B cell (primary cell): Measurements from ENCODE around the gene HINFP.

Source experiments
- EZH2 ChIP-seq: IDR thresholded peaks from 2 replicates; pipeline ENCODE4 v1.6.1; 2012; ENCODE audit warnings: borderline replicate concordance, low read depth, mild to moderate bottlenecking, moderate library complexity, low read length; ENCODE audit not compliant: insufficient read depth, poor library complexity, severe bottlenecking
- TF ChIP-seq, protein P1 (sequence below): fragments of 200-600 bp; IDR thresholded peaks from one replicate; pipeline ENCODE4 v1.8.0; 2022; ENCODE audit warnings: antibody characterized with exemption, mild to moderate bottlenecking

DNA sequence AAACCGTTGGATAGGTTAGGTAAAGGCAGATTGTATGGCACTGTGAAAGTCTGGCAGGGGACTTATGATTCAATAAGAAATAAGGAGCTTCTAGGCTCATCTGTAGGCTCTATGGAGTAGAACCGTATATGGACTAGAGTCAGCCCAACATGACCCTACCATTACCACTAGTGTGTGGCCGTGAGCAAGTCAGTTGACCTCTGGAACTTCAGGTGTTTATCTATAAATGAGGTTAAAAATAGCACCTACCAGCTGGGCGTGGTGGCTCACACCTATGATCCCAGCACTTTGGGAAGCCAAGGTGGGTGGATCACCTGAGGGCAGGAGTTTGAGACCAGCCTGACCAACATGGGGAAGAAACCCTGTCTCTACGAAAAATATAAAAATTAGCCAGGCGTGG lies 4.4 kb downstream of the HINFP start:
- TF ChIP-seq, protein P1, sequence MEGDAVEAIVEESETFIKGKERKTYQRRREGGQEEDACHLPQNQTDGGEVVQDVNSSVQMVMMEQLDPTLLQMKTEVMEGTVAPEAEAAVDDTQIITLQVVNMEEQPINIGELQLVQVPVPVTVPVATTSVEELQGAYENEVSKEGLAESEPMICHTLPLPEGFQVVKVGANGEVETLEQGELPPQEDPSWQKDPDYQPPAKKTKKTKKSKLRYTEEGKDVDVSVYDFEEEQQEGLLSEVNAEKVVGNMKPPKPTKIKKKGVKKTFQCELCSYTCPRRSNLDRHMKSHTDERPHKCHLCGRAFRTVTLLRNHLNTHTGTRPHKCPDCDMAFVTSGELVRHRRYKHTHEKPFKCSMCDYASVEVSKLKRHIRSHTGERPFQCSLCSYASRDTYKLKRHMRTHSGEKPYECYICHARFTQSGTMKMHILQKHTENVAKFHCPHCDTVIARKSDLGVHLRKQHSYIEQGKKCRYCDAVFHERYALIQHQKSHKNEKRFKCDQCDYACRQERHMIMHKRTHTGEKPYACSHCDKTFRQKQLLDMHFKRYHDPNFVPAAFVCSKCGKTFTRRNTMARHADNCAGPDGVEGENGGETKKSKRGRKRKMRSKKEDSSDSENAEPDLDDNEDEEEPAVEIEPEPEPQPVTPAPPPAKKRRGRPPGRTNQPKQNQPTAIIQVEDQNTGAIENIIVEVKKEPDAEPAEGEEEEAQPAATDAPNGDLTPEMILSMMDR = no peak
- no peak for TF ChIP-seq EZH2
